GM21825 (cell line): ENCODE results near the gene PHF13.

Experiments
- ATAC-seq: cut with Tn5 transposase; IDR thresholded peaks from one replicate; pipeline ENCODE4 v1.9.1; 2021; ENCODE audit warnings: mild to moderate bottlenecking, moderate library complexity; ENCODE audit not compliant: unreplicated experiment

PHF13 gene

GRCh38 chr1:6613361-6614018 lies at the start of gene PHF13:
PHF13 (plus strand) TSS chr1:6613731; CDS start chr1:6614067, 336 bp downstream.
- peak; percentile 87 for ATAC-seq

GRCh38 chr1:6569033-6569432 lies 44.5 kb upstream of the PHF13 start:
- no peak for ATAC-seq

GRCh38 chr1:6570100-6570499 lies 43.4 kb upstream of the PHF13 start:
- ATAC-seq, result no peak

- ATAC-seq, result no peak
These were observed 42.5 kb upstream of the PHF13 start for GRCh38 chr1:6570987-6571386.

- no peak for ATAC-seq
These were observed 40.7 kb upstream of the PHF13 start for GRCh38 chr1:6572653-6573383.

- no peak for ATAC-seq
These were observed 39.4 kb upstream of the PHF13 start for GRCh38 chr1:6574025-6574620.

GRCh38 chr1:6574818-6575217 lies 38.7 kb upstream of the PHF13 start:
- ATAC-seq, result no peak

- ATAC-seq, result no peak
These were observed 35.6 kb upstream of the PHF13 start for GRCh38 chr1:6577831-6578525.

- ATAC-seq, result no peak
These were observed 34.7 kb upstream of the PHF13 start for GRCh38 chr1:6578624-6579373.

- peak; percentile 93 for ATAC-seq
These were observed 34.0 kb upstream of the PHF13 start, which contains the start of gene ZBTB48 for GRCh38 chr1:6579374-6580118. ZBTB48 (plus strand) TSS chr1:6579994; CDS start chr1:6580610, 616 bp downstream.

GRCh38 chr1:6580119-6580592 lies 33.4 kb upstream of the PHF13 start:
- ATAC-seq, result no peak

GRCh38 chr1:6580593-6581409 lies 32.7 kb upstream of the PHF13 start:
- no peak for ATAC-seq

GRCh38 chr1:6581561-6582305 lies 31.8 kb upstream of the PHF13 start:
- ATAC-seq, result no peak

- ATAC-seq, result no peak
These were observed 31.2 kb upstream of the PHF13 start for GRCh38 chr1:6582370-6582769.

- ATAC-seq, result no peak
These were observed 29.1 kb upstream of the PHF13 start for GRCh38 chr1:6584126-6585080.

GRCh38 chr1:6585081-6585722 lies 28.3 kb upstream of the PHF13 start:
- ATAC-seq, result no peak

- ATAC-seq, result no peak
These were observed 27.7 kb upstream of the PHF13 start for GRCh38 chr1:6585841-6586240.
